ENCODE data around the gene PDE4D. TPM values are rescaled to one million over a fixed set of nuclear protein-coding genes. Genes with fewer than 3 reads are reported as not detected.

The PDE4D gene
- total RNA-seq, 5 donors from 2014 or later (not counting 1 experiment from before 2014, with no cell fraction given), result 45.1 to 136 (median 64.9) TPM

- Mint-ChIP-seq H3K9me3 (no peaks in the 10 kb centered on the region), H3K36me3 (no peaks in the 10 kb centered on the region), H3K27me3 (peaks cover 0 to 4% of the 10 kb centered on the region in 2 donors), H3K27ac (no peak overlapping the region), H3K4me1 (no peaks in the 10 kb centered on the region), H3K4me3 (no peak overlapping the region)
- Histone ChIP-seq H3K27ac (ENCODE audit: low read length) (no peak overlapping the region), H3K27me3 (replicated peaks in 1 of 2; ENCODE audit: control insufficient read depth in 2 of 2, extremely low read depth in 1 of 2, insufficient read depth in 2 of 2, low read length in 1 of 2) (no peaks in the 10 kb centered on the region), H3K36me3 (ENCODE audit: control insufficient read depth in 2 of 2, extremely low read depth in 1 of 2, insufficient read depth in 1 of 2, low read length in 1 of 2) (no peaks in the 10 kb centered on the region), H3K4me3 (ENCODE audit: control insufficient read depth in 1 of 2, extremely low read depth in 1 of 2, low read length in 1 of 2) (no peak overlapping the region), H3K9me3 (no peaks in the 10 kb centered on the region), H3K4me1 (ENCODE audit: control insufficient read depth in 1 of 2, extremely low read depth in 1 of 2, insufficient read depth in 2 of 2, low read length in 2 of 2) (no peaks in the 10 kb centered on the region)
- CTCF ChIA-PET, result no interaction called here
- POLR2A ChIA-PET, result no interaction called here
- ATAC-seq (replicated peaks in 1 of 4), result no peak
- no peak for DNase-seq
Measured at GRCh38 chr5:59333416-59333815, 560.1 kb downstream of the PDE4D start.

GRCh38 chr5:59332236-59332973 is 561.1 kb downstream of the PDE4D start:
- CTCF ChIA-PET, result no interaction called here

GRCh38 chr5:59330680-59331079 is 562.8 kb downstream of the PDE4D start:
- Mint-ChIP-seq H3K4me1 (no peaks in the 10 kb centered on the region), H3K27ac (no peak overlapping the region), H3K36me3 (no peaks in the 10 kb centered on the region), H3K9me3 (no peaks in the 10 kb centered on the region), H3K27me3 (peaks cover 0 to 4% of the 10 kb centered on the region in 2 donors), H3K4me3 (no peak overlapping the region)
- Histone ChIP-seq H3K9me3 (no peaks in the 10 kb centered on the region), H3K4me3 (ENCODE audit: control insufficient read depth in 1 of 2, extremely low read depth in 1 of 2, low read length in 1 of 2) (no peak overlapping the region), H3K4me1 (ENCODE audit: control insufficient read depth in 1 of 2, extremely low read depth in 1 of 2, insufficient read depth in 2 of 2, low read length in 2 of 2) (no peaks in the 10 kb centered on the region), H3K36me3 (ENCODE audit: control insufficient read depth in 2 of 2, extremely low read depth in 1 of 2, insufficient read depth in 1 of 2, low read length in 1 of 2) (no peaks in the 10 kb centered on the region), H3K27ac (ENCODE audit: low read length) (no peak overlapping the region), H3K27me3 (replicated peaks in 1 of 2; ENCODE audit: control insufficient read depth in 2 of 2, extremely low read depth in 1 of 2, insufficient read depth in 2 of 2, low read length in 1 of 2) (no peaks in the 10 kb centered on the region)
- CTCF ChIA-PET, result interaction anchor here in 1 of 2 donors (0.6 kb wide), 1 partner anchor 18 kb away, joined by 5 read pairs; no protein-coding TSS in a partner anchor
- 85% methylated on average over 5 of the region's 9 CpGs for WGBS (ENCODE audit: insufficient coverage)
- ATAC-seq (replicated peaks in 1 of 4) (no peak), DNase-seq (no peak)
- POLR2A ChIA-PET, result no interaction called here

More at GRCh38 chr5:59332236-59332973, 561.1 kb downstream of the PDE4D start:
- H3K9me3 Mint-ChIP-seq, result no peaks in the 10 kb centered on the region
- POLR2A ChIA-PET, result no interaction called here
- no peaks in the 10 kb centered on the region for H3K4me1 ChIP-seq (ENCODE audit: control insufficient read depth in 1 of 2, extremely low read depth in 1 of 2, insufficient read depth in 2 of 2, low read length in 2 of 2)
- no peaks in the 10 kb centered on the region for H3K27me3 ChIP-seq (replicated peaks in 1 of 2; ENCODE audit: control insufficient read depth in 2 of 2, extremely low read depth in 1 of 2, insufficient read depth in 2 of 2, low read length in 1 of 2)
- no peak overlapping the region for H3K27ac ChIP-seq (ENCODE audit: low read length)
- no peak for ATAC-seq (replicated peaks in 1 of 4)
- no peaks in the 10 kb centered on the region for H3K4me1 Mint-ChIP-seq
- H3K27me3 Mint-ChIP-seq, result peaks cover 0 to 4% of the 10 kb centered on the region in 2 donors
- H3K9me3 ChIP-seq, result no peaks in the 10 kb centered on the region
- no peaks in the 10 kb centered on the region for H3K36me3 ChIP-seq (ENCODE audit: control insufficient read depth in 2 of 2, extremely low read depth in 1 of 2, insufficient read depth in 1 of 2, low read length in 1 of 2)
- H3K36me3 Mint-ChIP-seq, result no peaks in the 10 kb centered on the region
- H3K4me3 ChIP-seq (ENCODE audit: control insufficient read depth in 1 of 2, extremely low read depth in 1 of 2, low read length in 1 of 2), result no peak overlapping the region
- no peak for DNase-seq
- no peak overlapping the region for H3K4me3 Mint-ChIP-seq
- H3K27ac Mint-ChIP-seq, result no peak overlapping the region
- no CpG with 5 or more reads among the region's 2 CpGs for WGBS (ENCODE audit: insufficient coverage)

GRCh38 chr5:59328709-59329296 is 564.7 kb downstream of the PDE4D start:
- Mint-ChIP-seq H3K27ac (no peak overlapping the region), H3K4me1 (no peaks in the 10 kb centered on the region), H3K27me3 (peaks cover 1 to 3% of the 10 kb centered on the region in 2 donors), H3K4me3 (no peak overlapping the region), H3K9me3 (no peaks in the 10 kb centered on the region), H3K36me3 (no peaks in the 10 kb centered on the region)
- Histone ChIP-seq H3K27me3 (replicated peaks in 1 of 2; ENCODE audit: control insufficient read depth in 2 of 2, extremely low read depth in 1 of 2, insufficient read depth in 2 of 2, low read length in 1 of 2) (no peaks in the 10 kb centered on the region), H3K36me3 (ENCODE audit: control insufficient read depth in 2 of 2, extremely low read depth in 1 of 2, insufficient read depth in 1 of 2, low read length in 1 of 2) (no peaks in the 10 kb centered on the region), H3K27ac (ENCODE audit: low read length) (no peak overlapping the region), H3K4me3 (ENCODE audit: control insufficient read depth in 1 of 2, extremely low read depth in 1 of 2, low read length in 1 of 2) (no peak overlapping the region), H3K9me3 (no peaks in the 10 kb centered on the region), H3K4me1 (ENCODE audit: control insufficient read depth in 1 of 2, extremely low read depth in 1 of 2, insufficient read depth in 2 of 2, low read length in 2 of 2) (no peaks in the 10 kb centered on the region)
- ATAC-seq (replicated peaks in 1 of 4) (no peak), DNase-seq (no peak)
- WGBS (ENCODE audit: insufficient coverage), result 87% methylated on average over 3 of the region's 6 CpGs
- ChIA-PET POLR2A (no interaction called here), CTCF (no interaction called here)

GRCh38 chr5:59327191-59327980 is 566.1 kb downstream of the PDE4D start:
- no peaks in the 10 kb centered on the region for H3K9me3 ChIP-seq
- CTCF ChIA-PET, result no interaction called here
- POLR2A ChIA-PET, result no interaction called here
- ATAC-seq (replicated peaks in 1 of 4) (no peak), DNase-seq (no peak)
- Mint-ChIP-seq H3K27me3 (peaks cover 7 to 12% of the 10 kb centered on the region in 2 donors), H3K27ac (no peak overlapping the region), H3K4me3 (no peak overlapping the region), H3K4me1 (no peaks in the 10 kb centered on the region), H3K36me3 (no peaks in the 10 kb centered on the region), H3K9me3 (no peaks in the 10 kb centered on the region)
- no peaks in the 10 kb centered on the region for H3K36me3 ChIP-seq (ENCODE audit: control insufficient read depth in 2 of 2, extremely low read depth in 1 of 2, insufficient read depth in 1 of 2, low read length in 1 of 2)
- H3K4me1 ChIP-seq (ENCODE audit: control insufficient read depth in 1 of 2, extremely low read depth in 1 of 2, insufficient read depth in 2 of 2, low read length in 2 of 2), result no peaks in the 10 kb centered on the region
- 71% methylated on average over 1 of the region's 4 CpGs for WGBS (ENCODE audit: insufficient coverage)
- H3K27me3 ChIP-seq (replicated peaks in 1 of 2; ENCODE audit: control insufficient read depth in 2 of 2, extremely low read depth in 1 of 2, insufficient read depth in 2 of 2, low read length in 1 of 2), result no peaks in the 10 kb centered on the region
- no peak overlapping the region for H3K27ac ChIP-seq (ENCODE audit: low read length)
- no peak overlapping the region for H3K4me3 ChIP-seq (ENCODE audit: control insufficient read depth in 1 of 2, extremely low read depth in 1 of 2, low read length in 1 of 2)

GRCh38 chr5:59326596-59326995 is 566.9 kb downstream of the PDE4D start:
- H3K27me3 Mint-ChIP-seq, result peaks cover 7 to 12% of the 10 kb centered on the region in 2 donors
- no peaks in the 10 kb centered on the region for H3K4me1 ChIP-seq (ENCODE audit: control insufficient read depth in 1 of 2, extremely low read depth in 1 of 2, insufficient read depth in 2 of 2, low read length in 2 of 2)
- H3K4me3 Mint-ChIP-seq, result no peak overlapping the region
- no peaks in the 10 kb centered on the region for H3K27me3 ChIP-seq (replicated peaks in 1 of 2; ENCODE audit: control insufficient read depth in 2 of 2, extremely low read depth in 1 of 2, insufficient read depth in 2 of 2, low read length in 1 of 2)
- no peak for ATAC-seq (replicated peaks in 1 of 4)
- H3K36me3 ChIP-seq (ENCODE audit: control insufficient read depth in 2 of 2, extremely low read depth in 1 of 2, insufficient read depth in 1 of 2, low read length in 1 of 2), result no peaks in the 10 kb centered on the region
- H3K4me3 ChIP-seq (ENCODE audit: control insufficient read depth in 1 of 2, extremely low read depth in 1 of 2, low read length in 1 of 2), result no peak overlapping the region
- H3K4me1 Mint-ChIP-seq, result no peaks in the 10 kb centered on the region
- CTCF ChIA-PET, result no interaction called here
- H3K9me3 ChIP-seq, result no peaks in the 10 kb centered on the region
- H3K36me3 Mint-ChIP-seq, result no peaks in the 10 kb centered on the region
- H3K9me3 Mint-ChIP-seq, result no peaks in the 10 kb centered on the region
- no peak for DNase-seq
- WGBS (ENCODE audit: insufficient coverage), result no CpG with 5 or more reads among the region's 2 CpGs
- POLR2A ChIA-PET, result no interaction called here
- H3K27ac ChIP-seq (ENCODE audit: low read length), result no peak overlapping the region
- H3K27ac Mint-ChIP-seq, result no peak overlapping the region
